Muscle of back (tissue), 11 donors: Measurements from ENCODE around the gene NKX3-2. TPM values are rescaled to one million over a fixed set of nuclear protein-coding genes. Genes with fewer than 3 reads are reported as not detected.

Source experiments
- DNase-seq, 3 donors: peaks; one replicate each; pipeline versions ENCODE4 v3.0.0 to v3.0.0-alpha.2; 2013
- polyA plus RNA-seq, 10 donors: library from polyadenylated mRNA; unstranded; fragments of 120-200 nt; gene quantifications; one replicate each; pipeline ENCODE4 v1.2.1, GENCODE V29; 2013; ENCODE audit not compliant: insufficient read length in 10 of 10

NKX3-2 gene
- polyA plus RNA-seq, 10 donors, result 0.07 to 0.24 (median 0.15) TPM; not detected in 2

DNA sequence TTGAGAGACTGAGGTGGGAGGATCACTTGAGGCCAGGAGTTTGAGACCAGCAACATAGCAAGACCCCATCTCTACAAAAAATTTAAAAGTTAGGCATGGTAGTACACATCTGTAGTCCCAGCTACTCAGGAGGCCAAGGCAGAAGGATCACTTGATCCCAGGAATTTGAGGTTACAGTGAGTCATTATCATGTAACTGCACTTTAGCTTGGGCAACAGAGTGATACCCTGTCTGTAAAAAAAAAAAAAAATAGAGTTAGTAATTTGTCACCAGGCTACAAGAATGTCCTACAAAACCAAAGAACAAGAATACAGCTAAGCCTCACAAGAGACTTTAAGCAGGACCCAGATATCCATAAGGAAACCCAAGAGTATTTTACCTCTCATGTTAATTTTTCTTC, 33.2 kb downstream of the NKX3-2 start:
- DNase-seq, result no peak

DNA sequence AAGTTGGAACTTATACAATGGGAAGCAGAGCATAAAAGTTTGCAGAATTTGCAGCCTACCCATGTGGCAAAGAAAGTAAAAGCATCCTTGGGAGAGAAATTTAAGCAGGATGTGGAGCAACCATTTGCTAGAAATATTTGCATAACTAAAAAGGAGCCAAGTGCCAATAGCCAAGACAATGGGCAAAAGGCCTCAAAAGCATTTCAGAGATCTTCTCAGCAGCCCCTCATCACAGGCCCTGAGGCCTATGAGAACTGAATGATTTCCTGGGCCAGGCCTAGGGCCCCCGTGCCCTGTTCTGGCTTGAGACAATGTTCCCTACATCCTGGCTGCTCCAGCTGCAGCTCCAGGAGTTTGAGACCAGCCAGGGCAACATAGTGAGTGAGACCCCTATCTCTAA, 34.9 kb downstream of the NKX3-2 start:
- no peak for DNase-seq

DNA sequence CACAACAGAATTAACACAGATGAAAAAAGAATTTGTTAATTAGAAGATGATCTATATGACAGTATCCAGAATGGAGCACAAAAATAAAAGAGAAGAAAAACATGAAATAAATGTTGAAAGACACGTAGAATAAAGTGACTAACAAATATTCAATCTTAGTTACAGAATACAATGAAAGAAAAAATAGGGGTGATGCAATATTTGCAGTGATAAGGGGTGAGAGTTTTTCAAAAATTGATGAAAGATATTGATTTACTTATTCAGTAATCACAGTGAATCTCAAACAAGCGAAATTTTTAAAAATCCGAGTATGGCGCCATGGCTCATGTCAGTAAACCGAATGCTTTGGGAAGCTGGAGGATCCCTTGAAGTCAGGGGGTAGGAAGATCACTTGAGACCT, 39.9 kb downstream of the NKX3-2 start:
- no peak for DNase-seq

DNA sequence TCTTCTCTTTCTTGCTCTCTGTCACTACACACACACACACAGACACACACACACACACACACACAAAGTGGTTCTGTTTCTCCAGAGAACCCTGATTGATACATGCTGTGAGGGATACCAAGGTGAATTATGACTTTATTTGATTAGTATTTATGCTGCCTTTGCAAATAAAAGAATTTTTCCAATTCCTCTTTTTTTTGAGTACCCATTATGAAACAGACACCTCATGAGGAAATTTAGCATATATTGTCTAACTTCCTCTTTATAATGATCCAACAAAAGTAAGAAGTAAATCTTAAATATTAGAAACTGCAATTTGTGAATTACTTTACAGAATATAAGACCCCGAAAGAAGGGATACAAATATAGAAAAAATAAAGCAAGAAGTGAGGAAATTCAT, 45.8 kb downstream of the NKX3-2 start:
- DNase-seq, result no peak

DNA sequence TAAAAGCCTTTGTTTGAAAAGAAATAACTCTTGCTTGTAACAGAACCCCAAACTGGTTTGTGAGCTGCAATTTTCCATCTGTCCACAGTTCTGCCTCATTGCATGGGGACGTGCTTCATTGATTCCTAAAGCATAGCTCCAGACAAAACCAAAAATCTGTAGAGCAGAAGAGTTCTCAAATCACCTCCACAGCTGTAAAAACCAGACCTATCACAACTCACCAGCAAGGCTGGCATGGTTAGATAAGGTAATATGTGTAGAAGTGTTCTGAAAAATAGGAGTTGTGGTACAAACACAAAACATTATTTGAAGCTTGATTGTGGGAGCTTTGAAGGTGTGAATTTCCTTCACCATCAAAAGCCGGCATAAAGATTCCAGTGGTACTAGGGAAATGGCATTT, 47.7 kb downstream of the NKX3-2 start:
- DNase-seq, result no peak

DNA sequence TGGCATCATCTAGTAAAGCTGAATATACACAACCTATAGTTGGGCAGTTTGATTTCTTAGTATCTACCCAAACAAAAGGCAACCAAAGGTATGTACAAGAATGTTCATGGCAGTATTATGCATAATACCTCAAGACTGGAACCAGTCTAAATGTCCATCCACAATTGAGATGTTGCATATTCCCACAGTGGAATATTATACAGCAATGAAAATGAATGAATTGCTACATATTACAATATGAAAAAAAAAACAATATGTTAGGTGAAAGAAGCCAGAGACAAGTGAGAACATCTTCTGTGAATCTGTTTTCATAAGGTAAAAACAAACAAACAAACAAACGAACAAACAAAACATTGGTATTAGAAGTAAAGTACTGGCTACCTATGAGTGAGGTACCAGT, 48.6 kb downstream of the NKX3-2 start:
- DNase-seq, result no peak

DNA sequence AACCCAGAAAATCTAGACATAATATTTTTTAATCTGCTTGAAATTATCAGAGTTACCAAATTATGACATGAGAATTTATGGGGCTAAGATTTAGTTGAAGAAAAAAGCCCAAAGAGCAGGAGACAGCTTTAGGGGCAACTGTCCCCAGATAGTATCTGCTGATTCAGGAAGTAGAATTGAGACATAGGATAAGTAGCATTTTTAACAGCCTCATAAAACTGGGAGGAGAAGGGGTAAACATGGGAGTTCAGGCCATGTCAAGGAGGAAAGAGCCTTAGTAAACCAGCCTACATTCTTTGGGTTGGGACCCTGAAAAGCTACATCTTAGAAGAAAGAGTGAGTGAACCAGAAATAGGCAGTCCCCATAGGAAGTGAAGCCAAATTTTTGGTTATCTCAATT, 50.5 kb downstream of the NKX3-2 start:
- no peak for DNase-seq

DNA sequence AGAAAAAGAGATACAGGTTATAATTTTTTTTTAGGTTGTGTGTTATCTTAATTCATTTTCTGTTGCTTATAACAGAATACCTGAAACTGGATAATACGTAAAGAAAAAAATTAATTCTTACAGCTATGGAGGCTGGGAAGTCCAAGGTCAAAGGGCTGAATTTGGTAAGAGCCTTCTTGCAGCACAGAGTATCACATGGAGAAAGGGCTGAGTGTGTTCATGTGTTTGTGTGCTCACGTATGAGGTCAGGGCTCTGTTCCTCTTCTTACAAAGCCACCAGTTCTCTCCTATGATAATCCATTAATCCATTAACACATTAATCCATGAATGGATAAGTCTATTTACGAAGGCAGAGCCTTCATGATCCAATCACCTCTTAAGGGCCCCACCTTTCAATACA, 51.6 kb downstream of the NKX3-2 start:
- DNase-seq, result no peak

Other genes starting within 250 kb of the NKX3-2 start
- 10 to 100 TPM; 14.9 to 22.1 (median 18.8) TPM for gene RAB28, start 60.2 kb downstream of the NKX3-2 start, polyA plus RNA-seq
- gene BOD1L1, start 83.2 kb upstream of the NKX3-2 start, polyA plus RNA-seq, result 10 to 100 TPM; 27.8 to 43.2 (median 35.0) TPM